PFSK-1 (cell line): ENCODE data around the gene NUDT1.

Source experiments
- FOXP2 ChIP-seq: optimal IDR thresholded peaks from 2 replicates; pipeline ENCODE3; 2011; ENCODE audit warnings: borderline replicate concordance, control low read depth, inconsistent platforms; ENCODE audit not compliant: insufficient read depth; ENCODE audit errors: extremely low read length, extremely low read depth
- POLR2AphosphoS5 ChIP-seq: IDR thresholded peaks from 2 replicates; pipeline ENCODE4 v1.6.1; 2012; ENCODE audit warnings: low read depth, mild to moderate bottlenecking, control low read depth, low read length, moderate library complexity
- SIN3A ChIP-seq: IDR thresholded peaks from 2 replicates; pipeline ENCODE4 v1.6.1; 2012; ENCODE audit warnings: mild to moderate bottlenecking, low read length, moderate library complexity, borderline replicate concordance; ENCODE audit not compliant: insufficient read depth
- TAF1 ChIP-seq: IDR thresholded peaks from 2 replicates; pipeline ENCODE4 v1.6.1; 2012; ENCODE audit warnings: low read length, control low read depth, borderline replicate concordance; ENCODE audit not compliant: insufficient read depth
- TF ChIP-seq, protein P1 (sequence below), 2 experiments: IDR thresholded peaks; 2 replicates each; pipeline versions ENCODE4 v1.6.1 to v1.8.0; 2011 to 2012; ENCODE audit warnings: low read depth in 2 of 2, low read length in 2 of 2, control low read depth in 1 of 2, inconsistent platforms in 1 of 2, mild to moderate bottlenecking in 1 of 2, moderate library complexity in 1 of 2; ENCODE audit not compliant: insufficient read depth in 1 of 2

The NUDT1 gene

DNA sequence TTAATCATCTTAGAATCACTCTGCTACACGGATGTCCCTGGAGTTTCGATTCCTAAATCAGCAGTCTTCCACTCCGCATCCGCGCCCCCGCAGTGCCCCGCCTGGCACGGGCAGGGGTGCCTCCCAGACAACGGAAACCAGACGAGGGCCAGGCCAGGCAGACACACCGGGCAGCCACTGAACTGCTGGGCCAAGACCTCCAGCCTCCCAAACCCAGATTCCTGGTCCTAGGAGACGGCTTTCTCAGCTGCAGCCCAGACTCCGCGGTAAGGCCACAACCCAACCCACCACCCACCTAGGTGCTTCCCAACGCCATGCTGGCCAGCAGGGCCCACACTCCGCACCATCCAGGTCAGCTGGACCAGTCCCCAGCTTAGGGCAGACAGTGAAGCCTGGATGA is 42.5 kb upstream of the NUDT1 start:
- TF ChIP-seq TAF1 = no peak
- TF ChIP-seq POLR2AphosphoS5 = no peak
- no peak for TF ChIP-seq SIN3A
- TF ChIP-seq, protein P1, sequence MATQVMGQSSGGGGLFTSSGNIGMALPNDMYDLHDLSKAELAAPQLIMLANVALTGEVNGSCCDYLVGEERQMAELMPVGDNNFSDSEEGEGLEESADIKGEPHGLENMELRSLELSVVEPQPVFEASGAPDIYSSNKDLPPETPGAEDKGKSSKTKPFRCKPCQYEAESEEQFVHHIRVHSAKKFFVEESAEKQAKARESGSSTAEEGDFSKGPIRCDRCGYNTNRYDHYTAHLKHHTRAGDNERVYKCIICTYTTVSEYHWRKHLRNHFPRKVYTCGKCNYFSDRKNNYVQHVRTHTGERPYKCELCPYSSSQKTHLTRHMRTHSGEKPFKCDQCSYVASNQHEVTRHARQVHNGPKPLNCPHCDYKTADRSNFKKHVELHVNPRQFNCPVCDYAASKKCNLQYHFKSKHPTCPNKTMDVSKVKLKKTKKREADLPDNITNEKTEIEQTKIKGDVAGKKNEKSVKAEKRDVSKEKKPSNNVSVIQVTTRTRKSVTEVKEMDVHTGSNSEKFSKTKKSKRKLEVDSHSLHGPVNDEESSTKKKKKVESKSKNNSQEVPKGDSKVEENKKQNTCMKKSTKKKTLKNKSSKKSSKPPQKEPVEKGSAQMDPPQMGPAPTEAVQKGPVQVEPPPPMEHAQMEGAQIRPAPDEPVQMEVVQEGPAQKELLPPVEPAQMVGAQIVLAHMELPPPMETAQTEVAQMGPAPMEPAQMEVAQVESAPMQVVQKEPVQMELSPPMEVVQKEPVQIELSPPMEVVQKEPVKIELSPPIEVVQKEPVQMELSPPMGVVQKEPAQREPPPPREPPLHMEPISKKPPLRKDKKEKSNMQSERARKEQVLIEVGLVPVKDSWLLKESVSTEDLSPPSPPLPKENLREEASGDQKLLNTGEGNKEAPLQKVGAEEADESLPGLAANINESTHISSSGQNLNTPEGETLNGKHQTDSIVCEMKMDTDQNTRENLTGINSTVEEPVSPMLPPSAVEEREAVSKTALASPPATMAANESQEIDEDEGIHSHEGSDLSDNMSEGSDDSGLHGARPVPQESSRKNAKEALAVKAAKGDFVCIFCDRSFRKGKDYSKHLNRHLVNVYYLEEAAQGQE (IDR thresholded peaks at IDR 0.05; ENCODE audit: insufficient read depth in 1 of 2, low read depth in 2 of 2, low read length in 2 of 2) = no peak
- TF ChIP-seq FOXP2 = no peak

DNA sequence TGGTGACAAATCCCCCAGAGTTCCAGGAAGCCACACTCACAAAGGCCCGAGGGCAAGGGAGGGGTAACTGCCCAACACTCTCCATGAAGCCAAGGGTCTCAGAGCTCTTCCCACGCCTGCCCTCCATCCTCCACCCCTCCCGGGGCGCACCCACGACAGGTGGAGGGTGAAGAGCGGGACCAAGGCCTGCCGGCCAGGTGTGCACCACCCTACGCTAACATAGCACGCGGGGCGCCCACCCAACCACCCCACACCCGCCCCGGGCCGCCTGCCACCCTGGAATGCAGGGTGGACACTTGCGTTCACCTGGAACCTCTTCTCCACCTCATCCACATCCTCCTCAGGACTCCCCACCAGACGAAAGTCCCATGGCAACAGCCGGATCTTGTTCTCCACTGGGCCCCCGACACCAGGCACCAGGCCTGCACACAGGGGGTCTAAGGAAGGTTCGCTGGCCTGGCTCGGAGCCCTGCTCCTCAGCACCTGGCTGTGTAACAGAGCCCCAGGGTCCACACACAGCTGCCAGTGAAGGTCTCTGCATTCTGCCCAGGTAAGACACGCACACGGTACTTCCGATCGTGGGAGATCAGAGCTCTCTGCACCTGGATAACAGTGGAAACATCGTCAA is 42.0 kb upstream of the NUDT1 start:
- TF ChIP-seq TAF1 = no peak
- TF ChIP-seq SIN3A = no peak
- no peak for TF ChIP-seq POLR2AphosphoS5
- TF ChIP-seq FOXP2 = no peak
- TF ChIP-seq, protein P1 (IDR thresholded peaks at IDR 0.05; ENCODE audit: insufficient read depth in 1 of 2, low read depth in 2 of 2, low read length in 2 of 2) = no peak

DNA sequence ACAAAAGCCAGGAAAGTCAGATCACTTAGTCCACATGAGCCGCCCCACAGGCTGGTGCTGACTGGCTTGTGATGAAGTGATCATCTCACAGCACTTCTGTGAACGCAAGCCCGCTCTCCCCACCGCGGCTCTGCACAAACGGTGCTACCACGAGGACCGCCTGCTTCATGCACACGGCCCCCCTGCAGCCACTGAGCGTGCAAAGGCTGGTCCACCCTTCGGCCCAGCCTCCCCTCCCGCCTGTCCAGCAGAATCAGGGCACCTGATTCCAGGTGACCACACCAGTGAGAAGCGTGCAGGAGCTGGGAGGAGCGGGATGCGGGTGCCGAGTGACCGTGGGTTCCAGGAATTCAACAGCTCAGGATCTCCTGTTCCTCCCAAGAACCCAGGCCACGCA is 41.4 kb upstream of the NUDT1 start:
- no peak for TF ChIP-seq SIN3A
- no peak for TF ChIP-seq TAF1
- TF ChIP-seq, protein P1 (IDR thresholded peaks at IDR 0.05; ENCODE audit: insufficient read depth in 1 of 2, low read depth in 2 of 2, low read length in 2 of 2) = no peak
- no peak for TF ChIP-seq POLR2AphosphoS5
- no peak for TF ChIP-seq FOXP2

DNA sequence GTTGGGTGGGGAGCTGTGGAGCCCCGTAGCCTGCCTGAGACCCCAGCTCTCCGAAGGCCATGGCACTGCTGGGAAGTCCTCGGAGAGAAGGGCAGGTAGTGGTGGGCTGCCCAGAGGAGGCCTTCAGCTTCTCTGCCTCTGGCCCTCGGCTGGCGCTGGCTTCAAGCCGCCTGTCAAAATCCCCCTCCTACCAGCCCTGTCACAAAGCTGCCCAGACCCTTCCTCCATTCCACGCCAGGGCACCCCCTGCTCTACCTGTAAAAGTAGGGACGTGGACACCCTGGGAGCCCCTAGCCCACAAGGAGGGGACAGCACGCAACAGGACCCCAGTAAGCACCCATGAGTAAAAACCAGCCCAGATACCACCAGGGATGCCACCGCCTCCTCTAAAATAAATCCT is 40.9 kb upstream of the NUDT1 start:
- TF ChIP-seq FOXP2 (no peak), TAF1 (no peak), SIN3A (no peak), POLR2AphosphoS5 (no peak)
- TF ChIP-seq, protein P1 (IDR thresholded peaks at IDR 0.05; ENCODE audit: insufficient read depth in 1 of 2, low read depth in 2 of 2, low read length in 2 of 2) = no peak
